ENCODE results near the gene DNAJA3. TPM values are rescaled to one million over a fixed set of nuclear protein-coding genes. Genes with fewer than 3 reads are reported as not detected.
A peak's percentile ranks its signal among the peaks of the same experiment; 100 is the strongest.

Gene DNAJA3
- total and polyA plus RNA-seq, 9 of the 15 experiments (the other 6 are each of a cell fraction or from before 2014, with no cell fraction given) = 8.1 to 105 (median 79.0) TPM

GRCh38 chr16:4387781-4388180 lies 37.9 kb upstream of the DNAJA3 start:
- no peaks in the 10 kb centered on the region for H3K9me3 ChIP-seq (replicated peaks; ENCODE audit: control insufficient read depth, insufficient read depth, low read depth, low read length)
- FAIRE-seq (no peak), DNase-seq (ENCODE audit: extremely low read depth in 1 of 4, low spot score in 3 of 4) (no peak), ATAC-seq (no peak)
- peak; percentile 6; the same call in 1 of the 2 replicates for TF ChIP-seq POLR2G (IDR thresholded peaks at IDR 0.05; ENCODE audit: low read depth, low read length)
- no peak for TF ChIP-seq ZFP36 (IDR thresholded peaks at IDR 0.05; ENCODE audit: low read depth, low read length, partially characterized antibody)
- TF ChIP-seq SMAD1 (IDR thresholded peaks at IDR 0.05; ENCODE audit: low read depth, low read length, partially characterized antibody) = no peak
- TF ChIP-seq HDAC3 (IDR thresholded peaks at IDR 0.05; ENCODE audit: borderline replicate concordance, partially characterized antibody) = no peak
- in situ Hi-C loops (cut with MboI) (no loop called here), intact Hi-C loops (cut with micrococcal nuclease) (no loop called here)
- H3K9ac ChIP-seq (ENCODE audit: insufficient read depth in 1 of 2, low read depth in 2 of 2, low read length in 2 of 2) = no peak overlapping the region
- POLR2A ChIA-PET = interaction anchor here (1.2 to 1.3 kb wide), 3 partner anchors 9 to 15 kb away, joined by 3 to 4 read pairs (median 3); no protein-coding TSS in a partner anchor
- peaks cover 0 to 30% of the 10 kb centered on the region in 2 experiments; a peak in 2 of 5 replicates for H3K4me1 ChIP-seq (replicated peaks in 1 of 2; ENCODE audit: control insufficient read depth in 2 of 2, insufficient read depth in 2 of 2, low read length in 2 of 2)
- no peaks in the 10 kb centered on the region for H4K20me1 ChIP-seq (replicated peaks; ENCODE audit: control insufficient read depth, insufficient read depth, low read length)
- H3K4me2 ChIP-seq (ENCODE audit: insufficient read depth, low read length) = no peak overlapping the region
- no peak overlapping the region for H3K4me3 ChIP-seq
- no TSS peak for BruUV-seq (replicated peaks)
- H3K27me3 ChIP-seq (ENCODE audit: control insufficient read depth in 2 of 2, insufficient read depth in 2 of 2, low read length in 2 of 2) = no peaks in the 10 kb centered on the region
- WGBS (ENCODE audit: insufficient coverage, low coverage, missing lambda C conversion rate) = 96% methylated on average over 19 of the region's 20 CpGs
- H3K36me3 ChIP-seq (ENCODE audit: control insufficient read depth, insufficient read depth, low read length) = peaks cover 69% of the 10 kb centered on the region; the same call in 1 of the 3 replicates
- H3K27ac ChIP-seq (ENCODE audit: extremely low read depth, low read depth, low read length) = no peak overlapping the region
- H2AFZ ChIP-seq (ENCODE audit: low read depth, low read length) = no peak overlapping the region
- H3K9me1 ChIP-seq (ENCODE audit: control insufficient read depth, insufficient read depth, low read length) = peaks cover 3% of the 10 kb centered on the region
- no peaks in the 10 kb centered on the region for H3K79me2 ChIP-seq (ENCODE audit: control insufficient read depth, insufficient read depth, low read length)
- CTCF ChIA-PET (ENCODE audit: low intra/inter-chr PET ratio) = no interaction called here
